Lung microvascular endothelial cell (primary cell): ENCODE data around the gene CCNY. TPM values are rescaled to one million over a fixed set of nuclear protein-coding genes. Genes with fewer than 3 reads are reported as not detected.
A peak's percentile ranks its signal among the peaks of the same experiment; 100 is the strongest.
"Not testable (repeated sequence)": the region's sequence is repeated elsewhere in the genome, so short reads cannot be mapped to it uniquely, and the experiment has no call there.

Source experiments
- DNase-seq, 2 donors: peaks; one replicate each; pipeline versions ENCODE4 v3.0.0 to v3.0.0-alpha.2; 2010; ENCODE audit warnings: low read depth in 2 of 2
- total RNA-seq: library from RNA; depleted of rRNA; stranded (reverse); fragments of >200 nt; gene quantifications from 2 replicates; pipeline ENCODE4 v1.2.1, GENCODE V29; 2014

CCNY gene
- total RNA-seq, 1 donor from 2014 or later: 104 TPM

DNA sequence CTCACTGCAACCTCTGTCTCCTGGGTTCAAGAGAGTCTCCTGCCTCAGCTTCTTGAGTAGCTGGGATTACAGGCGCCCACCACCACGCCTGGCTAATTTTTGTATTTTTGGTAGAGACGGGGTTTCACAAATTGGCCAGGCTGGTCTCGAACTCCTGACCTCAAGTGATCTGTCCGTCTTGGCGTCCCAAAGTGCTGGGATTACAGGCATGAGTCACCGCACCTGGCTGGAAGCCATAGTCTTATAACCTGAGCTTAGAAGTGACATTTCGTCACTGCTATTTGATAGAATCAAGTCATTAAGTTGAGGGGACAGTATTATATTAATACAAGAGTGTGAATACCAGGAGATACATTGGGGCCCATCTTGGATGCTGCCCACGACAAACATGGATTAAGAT, 17.9 kb downstream of the CCNY start:
- not testable (repeated sequence) for DNase-seq

DNA sequence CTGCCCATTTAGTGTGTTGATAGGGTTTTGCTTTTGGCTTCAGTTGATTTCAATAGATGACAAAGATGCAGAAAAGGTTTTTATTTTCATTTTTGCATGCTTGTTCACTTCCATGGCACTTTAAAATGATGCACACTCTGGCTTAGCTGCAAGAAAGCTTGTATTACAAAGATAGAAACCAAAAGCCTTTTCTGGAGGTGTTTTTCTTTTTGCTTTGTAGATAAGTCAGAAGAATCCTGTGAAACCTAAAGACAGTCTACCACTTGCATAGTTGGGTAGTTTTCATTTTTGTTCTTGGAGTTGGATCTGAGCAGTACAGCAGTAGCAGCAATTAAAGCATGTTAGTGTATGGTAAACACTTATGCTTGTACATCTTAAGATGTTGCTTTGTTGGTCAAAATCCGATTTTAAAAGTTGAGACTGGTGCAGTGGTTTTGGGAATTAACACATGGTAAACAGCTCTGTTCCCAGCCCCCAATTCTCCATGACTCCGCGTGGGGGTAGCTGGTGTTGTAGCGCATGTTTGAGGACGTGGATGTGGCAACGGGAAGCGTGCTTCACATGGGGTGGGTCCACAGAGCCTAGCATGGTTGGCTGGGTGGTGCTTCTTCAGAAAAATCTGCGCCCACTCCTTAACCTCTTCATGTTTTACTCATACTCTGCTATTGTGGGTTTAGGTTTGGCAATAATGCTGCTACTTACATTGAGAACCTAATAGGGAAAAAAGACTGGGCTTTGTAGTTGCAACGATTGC, 19.8 kb downstream of the CCNY start:
- no peak for DNase-seq

DNA sequence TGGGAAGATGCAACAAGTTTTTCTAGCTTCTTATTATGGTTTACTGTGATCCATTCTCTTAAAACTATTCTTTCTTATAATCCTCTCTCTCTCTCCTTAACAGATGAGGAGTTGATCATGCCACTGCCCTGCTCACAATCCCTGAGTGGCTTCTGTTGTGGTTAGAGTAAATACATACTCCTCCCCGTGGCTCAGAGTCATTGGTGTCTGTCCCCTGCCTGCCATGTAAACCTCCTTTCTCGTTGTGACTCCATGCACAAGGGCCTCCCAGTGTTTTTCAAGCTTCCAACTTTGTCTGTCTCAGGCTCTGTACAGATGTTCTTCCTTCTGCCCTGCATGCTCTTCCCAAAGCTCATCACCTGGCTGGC, 20.4 kb downstream of the CCNY start:
- DNase-seq: no peak

DNA sequence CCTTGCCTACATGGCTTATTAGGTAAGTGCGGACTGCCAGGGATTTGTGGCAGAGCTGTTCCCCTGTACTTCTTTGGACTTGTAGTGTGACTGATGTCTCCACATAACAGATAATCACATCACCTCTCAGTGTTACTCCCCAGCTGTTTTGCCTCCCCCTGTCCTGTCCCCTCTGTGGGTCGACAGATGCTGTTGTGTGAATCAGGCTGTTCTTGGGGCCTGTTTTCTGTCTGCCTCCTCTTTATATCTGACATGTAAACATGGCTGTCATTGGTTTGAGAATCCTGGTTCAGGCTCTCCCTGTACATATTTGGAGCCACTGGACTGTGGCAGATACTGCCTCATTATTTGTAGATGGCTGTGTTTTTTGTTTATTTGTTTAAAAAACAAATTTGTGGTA, 22.7 kb downstream of the CCNY start:
- no peak for DNase-seq

DNA sequence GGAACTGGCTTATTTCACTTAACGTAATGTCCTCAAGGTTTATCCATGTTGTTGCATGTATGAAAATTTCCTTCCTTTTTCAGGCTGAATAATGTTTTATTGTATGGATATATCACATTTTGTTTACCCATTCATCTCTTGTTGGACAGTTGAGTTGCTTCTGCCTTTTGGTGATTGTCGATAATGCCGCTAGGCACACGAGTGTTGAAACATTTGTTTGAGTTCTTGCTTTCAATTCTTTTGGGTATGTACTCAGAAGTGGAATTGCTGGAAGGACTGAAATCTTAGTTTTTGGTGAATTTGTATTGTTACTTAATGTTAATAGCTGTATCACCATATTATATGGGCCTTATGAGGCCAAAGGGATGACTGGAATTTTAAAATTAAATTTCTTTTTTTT, 23.6 kb downstream of the CCNY start:
- DNase-seq: no peak

DNA sequence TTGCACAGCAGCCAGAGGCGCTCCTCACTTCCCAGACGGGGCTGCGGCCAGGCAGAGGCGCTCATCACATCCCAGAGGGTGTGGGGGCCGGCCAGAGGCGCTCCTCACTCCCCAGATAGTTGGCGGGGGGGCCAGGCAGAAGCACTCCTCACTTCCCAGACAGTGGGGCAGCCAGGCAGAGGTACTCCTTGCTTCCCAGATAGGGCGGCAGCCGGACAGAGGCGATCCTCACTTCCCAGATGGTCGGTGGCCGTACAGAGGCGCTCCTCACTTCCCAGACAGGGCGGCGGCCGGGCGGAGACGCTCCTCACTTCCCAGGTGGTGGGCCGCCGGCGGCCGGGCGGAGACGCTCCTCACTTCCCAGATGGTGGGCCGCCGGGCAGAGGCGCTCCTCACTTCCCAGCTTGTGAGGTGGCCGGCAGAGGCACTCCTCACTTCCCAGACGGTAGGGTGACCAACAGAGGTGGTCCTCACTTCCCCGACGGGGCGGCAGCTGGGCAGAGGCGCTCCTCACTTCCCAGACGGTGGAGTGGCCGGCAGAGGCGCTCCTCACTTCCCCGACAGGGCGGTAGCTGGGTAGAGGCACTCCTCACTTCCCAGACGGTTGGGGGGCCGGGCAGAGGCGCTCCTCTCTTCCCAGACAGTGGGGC, 26.5 kb downstream of the CCNY start:
- DNase-seq: no peak

DNA sequence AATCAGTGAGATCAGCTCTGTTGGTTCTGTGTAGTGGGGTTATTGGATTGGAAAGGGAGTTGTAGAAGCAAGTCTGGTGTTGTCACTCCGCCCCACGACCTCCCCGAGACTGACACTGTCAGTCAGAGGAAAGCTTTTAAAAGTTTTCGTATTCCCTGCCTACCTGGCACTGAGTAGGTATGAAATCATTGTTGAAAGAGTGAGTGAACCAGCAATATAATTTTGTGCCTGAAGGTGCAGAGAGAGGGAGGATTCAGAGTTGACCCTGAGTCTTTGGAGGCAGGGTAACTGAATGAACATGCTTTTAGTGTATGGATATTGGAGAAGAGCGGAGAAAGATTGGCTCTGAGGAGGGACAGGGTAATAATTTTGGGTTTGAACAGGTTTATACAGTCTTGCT, 27.3 kb downstream of the CCNY start:
- DNase-seq: no peak

DNA sequence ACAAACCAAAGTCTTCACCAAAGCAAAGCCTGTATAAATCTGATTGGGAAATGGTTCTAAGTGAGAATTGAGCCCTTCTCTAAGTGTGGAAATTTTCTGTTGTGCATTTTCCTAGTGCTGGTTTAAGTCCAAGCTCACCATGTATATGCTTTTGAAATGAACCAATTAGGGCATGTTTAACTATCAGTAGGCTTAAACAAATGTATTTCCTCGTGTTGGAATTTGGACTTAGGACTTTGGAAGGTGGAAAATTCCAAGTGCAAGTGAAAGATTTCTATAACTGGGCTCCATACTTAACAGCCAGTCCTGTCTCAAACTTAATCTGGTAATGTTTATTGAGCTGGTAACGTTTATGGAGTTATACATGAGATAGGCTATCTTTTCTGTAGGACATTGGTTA, 28.5 kb downstream of the CCNY start:
- no peak for DNase-seq

DNA sequence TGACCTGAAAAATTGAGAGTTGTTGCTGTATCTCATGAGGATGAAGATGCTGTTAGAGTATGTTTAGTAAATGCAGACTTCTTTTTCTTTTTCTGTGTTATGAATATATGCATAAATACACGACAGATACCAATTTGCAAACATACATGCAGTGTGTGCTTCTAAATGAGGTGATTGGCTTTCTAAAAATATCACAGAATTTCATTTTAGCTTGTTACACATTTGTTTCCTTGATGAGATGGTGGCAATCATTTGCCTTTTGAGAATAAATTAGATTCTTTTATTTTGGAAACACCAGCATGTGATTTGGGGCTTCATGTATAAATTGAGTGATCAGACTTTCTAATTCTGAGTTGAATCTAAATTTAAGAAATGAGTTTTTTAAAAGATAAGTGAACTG, 29.7 kb downstream of the CCNY start:
- DNase-seq: no peak

DNA sequence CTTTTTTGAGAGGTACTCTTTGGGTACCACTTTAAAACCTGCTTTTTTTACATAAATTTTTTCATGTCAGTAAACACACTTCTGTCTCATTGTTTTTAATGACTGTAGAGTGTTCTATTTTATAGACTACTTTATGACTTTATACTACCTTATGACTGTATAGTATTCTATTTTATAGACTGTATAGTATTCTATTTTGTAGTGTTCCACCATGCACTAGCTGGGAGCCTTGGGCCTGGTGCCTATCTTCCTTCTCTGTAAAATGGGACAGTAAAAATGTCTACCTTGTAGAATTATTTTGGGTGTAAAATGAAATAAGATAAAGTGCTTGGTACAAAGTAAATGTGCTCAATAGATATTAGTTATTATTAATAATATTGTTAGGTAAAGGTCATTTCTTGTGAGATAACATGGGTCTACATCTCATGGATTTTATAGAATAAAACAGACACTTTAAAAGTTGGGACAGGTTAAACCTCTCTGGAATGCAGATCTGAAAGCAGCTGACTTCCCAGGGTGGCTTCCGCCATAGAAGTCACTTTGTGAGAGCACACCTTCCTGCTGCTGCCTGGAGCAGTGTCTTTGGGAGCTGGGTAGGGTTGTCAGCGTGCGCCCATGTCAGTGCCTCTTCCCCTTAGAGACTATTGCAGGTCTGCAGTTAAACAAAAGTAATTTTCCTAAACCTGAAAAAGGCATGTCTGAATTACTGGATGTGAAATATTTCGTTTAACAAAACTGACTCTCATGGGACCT, 31.0 kb downstream of the CCNY start:
- no peak for DNase-seq

DNA sequence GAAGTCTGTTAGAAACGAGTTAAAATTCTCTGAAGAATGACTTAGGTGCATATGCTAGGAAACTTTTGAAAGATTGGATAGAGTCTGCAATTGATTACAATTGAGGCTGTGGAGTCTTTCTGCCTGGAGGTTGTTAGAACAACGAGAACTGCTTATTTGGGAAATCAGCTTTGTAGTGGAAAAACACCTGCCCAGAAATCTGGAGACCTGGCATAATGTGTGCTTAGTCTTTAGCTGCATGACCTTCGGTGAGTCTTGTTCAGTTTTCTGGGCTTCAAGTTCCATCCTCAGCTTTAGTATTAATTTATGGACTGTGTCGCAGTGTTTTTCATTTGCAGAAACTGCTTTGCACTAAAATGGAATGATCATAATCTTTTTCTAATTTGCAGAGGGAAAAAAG, 31.7 kb downstream of the CCNY start:
- DNase-seq: no peak

DNA sequence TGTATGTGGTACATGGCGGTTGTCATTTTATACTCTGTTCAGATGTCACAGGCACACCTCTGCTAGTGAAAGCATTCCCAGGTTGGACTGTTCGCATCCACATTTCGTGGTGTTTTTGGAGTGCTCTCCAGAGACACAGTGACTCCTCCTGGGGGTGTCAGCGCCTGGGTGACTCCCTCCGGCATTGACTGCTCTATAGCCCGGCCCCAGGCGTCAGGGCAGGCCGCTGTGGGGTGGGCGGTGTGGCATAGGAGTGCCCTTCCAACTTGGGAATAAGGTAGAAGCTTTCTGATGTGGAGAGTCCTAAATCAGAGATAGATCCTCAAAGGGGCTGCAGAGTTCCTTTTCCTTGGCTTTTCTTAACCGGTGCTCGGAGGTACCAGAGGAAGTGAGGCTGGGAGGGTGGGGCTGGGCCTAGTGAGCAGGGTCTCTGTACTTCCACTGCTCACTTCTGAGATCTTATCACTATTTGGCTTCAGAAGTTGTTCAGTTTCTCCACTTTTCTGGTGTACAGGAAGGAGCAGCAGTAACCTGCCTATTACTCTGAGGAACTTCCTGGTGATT, 32.3 kb downstream of the CCNY start:
- no peak for DNase-seq

DNA sequence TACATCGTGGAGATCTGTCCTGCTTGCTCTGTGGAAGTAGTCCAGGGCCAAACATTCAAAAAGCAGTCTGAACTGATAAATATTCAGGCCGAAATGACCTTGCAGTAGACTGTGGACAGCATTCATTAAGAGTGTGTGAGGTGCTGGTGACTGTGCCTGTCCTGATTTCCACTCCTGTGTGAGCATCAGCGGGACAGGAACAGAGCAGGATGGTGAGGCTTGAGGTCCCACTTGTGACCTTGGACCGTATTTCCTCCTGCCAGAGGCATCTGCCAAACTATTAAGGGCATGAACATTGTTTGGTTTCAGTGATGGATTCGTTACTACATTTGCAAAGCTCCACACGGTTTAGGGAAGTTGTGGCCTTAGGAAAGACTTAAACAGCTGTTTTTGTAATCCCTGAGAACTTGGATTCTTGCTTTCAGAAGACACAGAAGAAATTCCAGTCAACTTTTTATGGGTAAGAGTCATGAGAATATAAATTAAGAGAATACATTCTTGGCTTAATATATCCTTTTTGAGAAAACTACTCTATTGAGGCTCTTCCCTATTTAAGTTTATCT, 32.8 kb downstream of the CCNY start:
- peak; percentile 47 to 51 for DNase-seq

DNA sequence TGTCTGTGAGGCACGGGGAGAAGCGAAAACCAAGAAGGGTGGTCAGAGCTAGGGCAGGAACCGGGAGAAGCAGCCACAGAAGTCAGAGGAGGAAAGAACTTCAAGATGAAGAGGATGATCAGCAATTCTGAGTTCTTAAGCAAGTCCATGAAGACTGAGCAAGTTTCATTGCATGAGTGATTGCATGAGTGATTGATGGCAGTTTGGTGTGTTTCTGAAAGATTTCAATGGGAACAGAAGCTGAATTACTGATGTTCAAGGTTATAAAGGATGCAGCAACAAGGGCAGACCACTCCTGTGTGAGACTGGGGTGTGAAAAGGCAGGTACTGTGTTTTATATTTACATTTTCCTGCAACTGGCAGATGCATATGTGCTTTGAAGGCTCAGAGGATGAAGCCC, 35.4 kb downstream of the CCNY start:
- DNase-seq: no peak

DNA sequence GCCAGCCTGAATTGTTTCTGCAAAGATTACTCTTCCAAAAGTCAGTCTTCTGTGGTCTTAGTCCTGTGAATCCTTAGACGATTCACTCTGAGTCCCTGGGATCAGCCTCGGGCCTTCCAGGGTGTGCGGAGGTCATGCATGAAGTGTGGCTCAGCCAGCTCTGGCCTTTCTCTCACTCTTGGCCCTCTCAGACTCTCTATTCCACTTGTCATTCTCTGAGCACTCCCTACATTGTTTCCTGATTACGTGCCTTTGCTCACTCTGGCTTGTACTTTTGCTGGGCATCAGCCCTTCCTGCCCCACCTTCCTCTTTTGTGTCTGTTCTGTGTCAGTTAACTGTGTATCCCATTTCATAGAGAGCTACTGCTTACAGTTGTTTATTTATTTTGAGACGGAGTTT, 36.0 kb downstream of the CCNY start:
- peak; percentile 91 to 93 for DNase-seq

DNA sequence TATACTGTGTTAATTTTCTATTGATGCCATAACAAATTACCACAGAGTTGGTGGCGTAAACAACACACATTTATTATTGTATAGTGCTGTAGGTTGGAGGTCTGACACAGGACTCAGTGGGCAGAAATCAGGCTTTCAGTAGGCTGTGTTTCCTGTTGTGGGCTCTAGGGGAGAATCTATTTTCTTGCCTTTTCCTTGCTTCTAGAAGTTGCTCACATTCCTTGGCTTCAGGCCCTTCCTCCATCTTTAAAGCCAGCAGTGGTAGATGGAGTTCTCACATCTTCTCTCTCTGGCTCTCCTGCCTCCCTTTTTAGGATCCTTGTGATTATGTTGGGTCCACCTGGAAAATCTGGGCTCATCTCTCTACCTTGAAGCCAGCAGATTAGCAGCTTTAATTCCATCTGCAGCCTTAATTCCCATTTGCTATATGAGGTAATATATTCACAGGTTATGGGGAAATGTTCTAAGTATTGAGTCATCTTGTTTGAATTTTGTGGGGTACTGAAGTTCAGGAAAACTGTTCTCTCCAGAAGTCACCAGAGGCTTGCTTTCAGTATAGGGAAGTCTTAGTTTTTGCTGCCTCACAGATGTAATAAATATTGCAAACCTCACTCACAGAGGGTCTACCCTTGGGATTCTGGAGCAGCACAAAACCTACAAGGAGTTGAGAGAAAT, 38.9 kb downstream of the CCNY start:
- DNase-seq: peak in 1 of 2 donors; percentile 24

DNA sequence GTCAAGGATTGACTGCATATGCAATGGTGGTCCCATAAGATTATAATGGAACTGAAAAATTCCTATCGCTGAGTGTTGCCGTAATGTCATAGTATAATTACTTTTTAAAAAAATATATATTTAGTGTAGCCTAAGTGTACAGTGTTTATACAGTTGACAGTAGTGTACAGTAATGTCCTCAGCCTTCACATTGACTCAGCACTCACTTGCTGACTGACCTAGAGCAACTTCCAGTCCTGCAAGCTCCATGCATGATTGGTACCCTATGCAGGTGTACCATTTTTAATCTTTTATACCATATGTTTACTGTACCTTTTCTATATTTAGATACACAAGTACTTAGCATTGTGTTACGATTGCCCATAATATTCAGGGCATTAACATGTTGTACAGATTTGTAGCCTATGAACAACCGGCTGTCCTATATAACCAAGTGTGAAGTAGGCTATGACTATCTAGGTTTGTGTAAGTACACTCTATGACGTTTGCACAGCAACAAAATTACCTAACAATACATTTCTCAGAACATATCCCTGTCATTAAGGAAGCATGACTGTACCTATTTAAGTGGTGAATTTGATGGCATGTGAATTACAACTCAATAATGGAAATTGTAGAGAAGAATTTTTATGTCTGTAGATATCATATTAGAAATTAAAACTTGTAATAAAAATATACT, 40.9 kb downstream of the CCNY start:
- DNase-seq: peak in 1 of 2 donors; percentile 44

DNA sequence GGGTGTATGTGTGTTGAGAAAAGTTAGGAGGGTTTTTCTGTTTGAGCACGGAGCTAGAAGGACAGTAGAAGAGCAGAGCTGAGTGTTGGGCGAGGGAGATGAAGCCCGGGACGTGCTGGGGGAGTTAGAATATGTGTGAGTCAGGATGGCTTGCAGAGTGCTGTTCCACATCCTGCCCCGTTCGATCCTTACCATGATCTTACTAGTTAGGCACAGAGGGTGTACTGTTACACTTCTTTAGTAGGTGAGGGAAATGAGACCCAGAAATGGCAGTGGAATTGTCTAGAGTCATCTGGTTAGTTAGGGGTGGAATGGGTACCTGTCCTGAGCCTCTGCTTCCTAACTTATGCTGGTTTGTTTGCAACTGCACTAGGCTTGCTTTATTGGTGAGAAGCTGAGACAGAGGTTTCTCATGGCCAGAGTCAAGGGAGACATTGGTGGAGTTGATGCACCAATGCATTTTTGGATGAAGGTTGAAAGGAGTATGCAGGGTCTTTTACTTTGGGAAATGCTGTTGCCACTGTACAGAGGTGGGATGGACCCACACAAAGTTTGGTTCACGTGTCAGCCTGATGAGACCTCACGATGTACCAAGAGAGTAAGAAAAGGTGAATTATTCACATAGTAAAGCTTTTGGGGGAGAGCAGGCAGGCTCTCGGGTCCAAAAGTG, 42.4 kb downstream of the CCNY start:
- peak; percentile 36 to 71 for DNase-seq

DNA sequence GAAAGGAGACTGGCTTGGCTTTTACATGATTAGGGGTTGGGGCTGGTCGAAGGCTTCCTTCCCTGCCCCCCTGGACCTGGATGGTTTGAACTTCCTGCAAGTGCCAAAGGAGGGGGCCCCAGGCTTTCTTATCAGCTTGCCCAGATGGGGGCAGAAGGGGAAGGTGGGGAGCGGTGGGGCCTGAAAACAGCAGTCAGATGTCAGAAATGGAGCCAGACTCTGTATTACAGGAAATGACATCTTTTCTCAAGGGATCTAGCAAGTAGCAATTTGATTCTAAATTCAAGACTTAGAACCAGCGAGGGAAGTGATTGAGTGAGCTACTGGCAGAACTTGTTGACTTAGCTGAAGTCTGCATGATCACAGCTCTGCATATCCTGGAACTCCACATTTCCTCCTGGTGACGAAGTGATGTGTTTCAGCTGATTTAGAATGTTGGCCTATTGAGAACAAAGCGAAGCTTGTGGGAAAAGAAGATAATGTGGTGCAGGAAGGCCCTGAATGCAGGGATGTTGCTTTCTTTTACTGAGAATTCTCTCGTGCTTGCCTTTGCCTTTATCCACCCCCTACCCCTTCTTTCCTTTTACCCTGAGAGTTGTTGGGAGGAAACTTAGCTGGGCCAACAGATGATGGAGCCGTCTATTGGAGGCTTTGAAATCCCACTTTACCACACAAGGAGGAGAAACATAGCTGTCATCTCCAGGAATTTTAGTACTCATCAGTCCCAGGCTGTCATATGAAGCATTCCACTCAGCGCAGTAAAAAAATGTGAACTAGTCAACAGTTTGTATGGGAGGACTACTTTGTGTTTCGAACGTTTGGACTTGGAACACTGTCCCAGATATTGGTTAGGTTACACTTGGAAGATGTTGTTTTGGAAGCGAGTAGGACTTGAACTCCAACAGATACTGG, 43.2 kb downstream of the CCNY start:
- DNase-seq: peak; percentile 87 to 98
